Panc1 (cell line): ENCODE measurements around the gene SCAF8. TPM values are rescaled to one million over a fixed set of nuclear protein-coding genes. Genes with fewer than 3 reads are reported as not detected.
A peak's percentile ranks its signal among the peaks of the same experiment; 100 is the strongest.

Experiments used
- ATAC-seq: fragments of 200-7000 bp; cut with Tn5 transposase; 2 replicates; pipeline ENCODE4 v1.9.1; 2020; ENCODE audit warnings: mild to moderate bottlenecking, moderate library complexity
- BruUV-seq: library from RNA; stranded (reverse); fragments of 400-500 nt; replicated peaks from 2 replicates; lab custom pipeline; 2021; lab: Mats Ljungman, UMichigan
- CTCF ChIA-PET: fragments of 300-600 bp; sonication (Branson Sonifier 250); formaldehyde crosslinking; loops from one replicate; lab custom pipeline; 2022; ENCODE audit warnings: antibody characterized with exemption; lab: Charles Lee
- POLR2A ChIA-PET: fragments of 300-600 bp; sonication (Branson Sonifier 250); formaldehyde crosslinking; loops from one replicate; lab custom pipeline; 2022; ENCODE audit warnings: antibody characterized with exemption; lab: Charles Lee
- DNase-seq: peaks from one replicate; pipeline ENCODE4 v3.0.0-alpha.2; 2010; ENCODE audit warnings: low read depth, low spot score
- H3K27ac ChIP-seq: 2 replicates; pipeline ENCODE4 v1.5.1; 2011; ENCODE audit warnings: mild to moderate bottlenecking, low read length, inconsistent platforms
- H3K27me3 ChIP-seq: fragments of 200-500 bp; sonication (Bioruptor generic); 2 replicates; pipeline ENCODE4 v1.6.0; 2014; ENCODE audit warnings: low read length, inconsistent platforms; ENCODE audit not compliant: control insufficient read depth, insufficient read depth
- H3K36me3 ChIP-seq: fragments of 200-500 bp; sonication (Bioruptor generic); 2 replicates; pipeline ENCODE4 v1.5.1; 2014; ENCODE audit warnings: inconsistent platforms, mild to moderate bottlenecking, low read length, moderate library complexity; ENCODE audit not compliant: control insufficient read depth, insufficient read depth
- H3K4me1 ChIP-seq: 2 replicates; pipeline ENCODE4 v1.5.1; 2011; ENCODE audit warnings: inconsistent platforms, mild to moderate bottlenecking, low read length, moderate library complexity; ENCODE audit not compliant: control insufficient read depth, insufficient read depth
- H3K4me3 ChIP-seq, 2 experiments: 2 replicates each; pipeline ENCODE4 v1.5.1; 2011 to 2012; ENCODE audit warnings: low read depth in 2 of 2, low read length in 2 of 2, mild to moderate bottlenecking in 2 of 2, inconsistent platforms in 1 of 2, moderate library complexity in 1 of 2
- H3K9me3 ChIP-seq: fragments of 200-500 bp; sonication (Bioruptor generic); 2 replicates; pipeline ENCODE4 v1.5.1; 2014; ENCODE audit warnings: low read depth, mild to moderate bottlenecking, inconsistent platforms, low read length, moderate library complexity; ENCODE audit not compliant: control insufficient read depth, insufficient read depth
- POLR2AphosphoS5 ChIP-seq: IDR thresholded peaks from 2 replicates; pipeline ENCODE4 v1.6.1; 2012; ENCODE audit warnings: mild to moderate bottlenecking, low read depth, low read length, moderate library complexity
- SIN3A ChIP-seq: IDR thresholded peaks from 2 replicates; pipeline ENCODE4 v1.6.1; 2012; ENCODE audit warnings: low read depth, mild to moderate bottlenecking, low read length, moderate library complexity, borderline replicate concordance; ENCODE audit not compliant: insufficient read depth
- TCF7L2 ChIP-seq: IDR thresholded peaks from 2 replicates; pipeline ENCODE4 v1.6.1; 2011; ENCODE audit warnings: mild to moderate bottlenecking, low read depth, low read length, inconsistent platforms
- in situ Hi-C: cut with HindIII; loops from 2 replicates; pipeline ENCODE4 v1.10.0; 2016; ENCODE audit warnings: low sequenced_read_pairs, low pct_unique_long_range_greater_than_20kb
- intact Hi-C: fragments of 100-400 bp; cut with micrococcal nuclease; formaldehyde crosslinking; loops from one replicate; pipeline ENCODE4 v1.10.0; 2022; ENCODE audit not compliant: unreplicated experiment
- total RNA-seq: library from RNA; stranded (reverse); gene quantifications from one replicate; pipeline ENCODE4 v1.2.1, GENCODE V29; 2021; ENCODE audit not compliant: unreplicated experiment
- TF ChIP-seq, protein P1 (sequence below), 2 experiments: IDR thresholded peaks; 2 replicates each; pipeline ENCODE4 v1.6.1; 2011 to 2012; ENCODE audit warnings: low read depth in 2 of 2, control low read depth in 1 of 2, low read length in 1 of 2, mild to moderate bottlenecking in 1 of 2, moderate library complexity in 1 of 2; ENCODE audit not compliant: insufficient read depth in 1 of 2
- TF ChIP-seq, protein P2 (sequence below): fragments of 450-650 bp; IDR thresholded peaks from 2 replicates; pipeline ENCODE4 v1.5.1; 2017; ENCODE audit warnings: mild to moderate bottlenecking

The SCAF8 gene
- total RNA-seq, 1 experiment from 2014 or later = 38.9 TPM

DNA sequence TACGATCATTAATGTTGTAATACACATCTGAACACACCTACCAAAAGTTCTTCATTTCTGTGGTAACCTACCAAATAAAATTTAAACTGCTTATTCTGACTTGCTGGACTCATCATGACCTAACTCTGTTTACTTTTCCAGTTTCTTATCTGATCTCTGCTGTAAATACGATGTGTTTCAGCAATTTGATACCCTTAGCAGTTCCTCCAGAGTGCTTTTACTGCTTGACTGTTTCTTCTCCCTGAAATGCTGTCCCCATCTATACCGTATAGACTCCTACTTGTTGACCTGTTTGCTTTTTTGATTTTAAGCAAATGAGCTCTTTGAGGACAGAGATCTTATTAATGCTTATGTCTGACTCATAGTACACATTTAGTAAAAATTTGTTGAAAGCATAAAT lies 119.5 kb downstream of the SCAF8 start:
- in situ Hi-C loops = no loop called here
- H3K4me1 ChIP-seq = peaks cover 13% of the 10 kb centered on the region
- no peaks in the 10 kb centered on the region for H3K9me3 ChIP-seq
- intact Hi-C loops = no loop called here
- TF ChIP-seq SIN3A (no peak), POLR2AphosphoS5 (no peak), TCF7L2 (no peak)
- TF ChIP-seq, protein P1, sequence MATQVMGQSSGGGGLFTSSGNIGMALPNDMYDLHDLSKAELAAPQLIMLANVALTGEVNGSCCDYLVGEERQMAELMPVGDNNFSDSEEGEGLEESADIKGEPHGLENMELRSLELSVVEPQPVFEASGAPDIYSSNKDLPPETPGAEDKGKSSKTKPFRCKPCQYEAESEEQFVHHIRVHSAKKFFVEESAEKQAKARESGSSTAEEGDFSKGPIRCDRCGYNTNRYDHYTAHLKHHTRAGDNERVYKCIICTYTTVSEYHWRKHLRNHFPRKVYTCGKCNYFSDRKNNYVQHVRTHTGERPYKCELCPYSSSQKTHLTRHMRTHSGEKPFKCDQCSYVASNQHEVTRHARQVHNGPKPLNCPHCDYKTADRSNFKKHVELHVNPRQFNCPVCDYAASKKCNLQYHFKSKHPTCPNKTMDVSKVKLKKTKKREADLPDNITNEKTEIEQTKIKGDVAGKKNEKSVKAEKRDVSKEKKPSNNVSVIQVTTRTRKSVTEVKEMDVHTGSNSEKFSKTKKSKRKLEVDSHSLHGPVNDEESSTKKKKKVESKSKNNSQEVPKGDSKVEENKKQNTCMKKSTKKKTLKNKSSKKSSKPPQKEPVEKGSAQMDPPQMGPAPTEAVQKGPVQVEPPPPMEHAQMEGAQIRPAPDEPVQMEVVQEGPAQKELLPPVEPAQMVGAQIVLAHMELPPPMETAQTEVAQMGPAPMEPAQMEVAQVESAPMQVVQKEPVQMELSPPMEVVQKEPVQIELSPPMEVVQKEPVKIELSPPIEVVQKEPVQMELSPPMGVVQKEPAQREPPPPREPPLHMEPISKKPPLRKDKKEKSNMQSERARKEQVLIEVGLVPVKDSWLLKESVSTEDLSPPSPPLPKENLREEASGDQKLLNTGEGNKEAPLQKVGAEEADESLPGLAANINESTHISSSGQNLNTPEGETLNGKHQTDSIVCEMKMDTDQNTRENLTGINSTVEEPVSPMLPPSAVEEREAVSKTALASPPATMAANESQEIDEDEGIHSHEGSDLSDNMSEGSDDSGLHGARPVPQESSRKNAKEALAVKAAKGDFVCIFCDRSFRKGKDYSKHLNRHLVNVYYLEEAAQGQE (IDR thresholded peaks at IDR 0.05; ENCODE audit: insufficient read depth in 1 of 2, low read depth in 2 of 2, low read length in 1 of 2) = no peak
- TF ChIP-seq, protein P2, sequence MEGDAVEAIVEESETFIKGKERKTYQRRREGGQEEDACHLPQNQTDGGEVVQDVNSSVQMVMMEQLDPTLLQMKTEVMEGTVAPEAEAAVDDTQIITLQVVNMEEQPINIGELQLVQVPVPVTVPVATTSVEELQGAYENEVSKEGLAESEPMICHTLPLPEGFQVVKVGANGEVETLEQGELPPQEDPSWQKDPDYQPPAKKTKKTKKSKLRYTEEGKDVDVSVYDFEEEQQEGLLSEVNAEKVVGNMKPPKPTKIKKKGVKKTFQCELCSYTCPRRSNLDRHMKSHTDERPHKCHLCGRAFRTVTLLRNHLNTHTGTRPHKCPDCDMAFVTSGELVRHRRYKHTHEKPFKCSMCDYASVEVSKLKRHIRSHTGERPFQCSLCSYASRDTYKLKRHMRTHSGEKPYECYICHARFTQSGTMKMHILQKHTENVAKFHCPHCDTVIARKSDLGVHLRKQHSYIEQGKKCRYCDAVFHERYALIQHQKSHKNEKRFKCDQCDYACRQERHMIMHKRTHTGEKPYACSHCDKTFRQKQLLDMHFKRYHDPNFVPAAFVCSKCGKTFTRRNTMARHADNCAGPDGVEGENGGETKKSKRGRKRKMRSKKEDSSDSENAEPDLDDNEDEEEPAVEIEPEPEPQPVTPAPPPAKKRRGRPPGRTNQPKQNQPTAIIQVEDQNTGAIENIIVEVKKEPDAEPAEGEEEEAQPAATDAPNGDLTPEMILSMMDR = no peak
- H3K4me3 ChIP-seq = no peak overlapping the region
- no peak overlapping the region for H3K27ac ChIP-seq
- CTCF ChIA-PET = interaction anchor here (0.6 to 1.0 kb wide), 2 partner anchors 16 to 433 kb away, joined by 3 read pairs; no protein-coding TSS in a partner anchor
- POLR2A ChIA-PET = no interaction called here
- DNase-seq (no peak), ATAC-seq (peak; percentile 66; the same call in 1 of the 2 replicates)
- no peaks in the 10 kb centered on the region for H3K27me3 ChIP-seq
- no TSS peak for BruUV-seq
- H3K36me3 ChIP-seq = no peaks in the 10 kb centered on the region

DNA sequence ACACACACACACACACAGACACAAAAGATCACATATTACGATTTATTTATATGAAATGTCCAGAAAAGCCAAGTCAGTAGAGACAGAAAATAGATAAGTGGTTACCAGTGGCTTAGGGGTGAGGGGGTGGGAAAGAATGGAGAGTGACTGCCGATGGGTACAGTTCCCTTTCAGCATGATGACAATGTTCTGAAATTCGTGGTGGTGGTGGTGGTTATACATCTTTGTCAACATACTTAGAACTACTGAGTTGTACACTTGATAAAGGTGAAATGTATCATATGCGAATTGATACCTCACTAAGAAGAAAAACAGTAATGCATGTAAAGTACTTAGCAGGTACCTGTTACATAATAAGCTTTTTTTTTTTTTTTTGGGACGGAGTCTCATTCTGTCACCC lies 124.3 kb downstream of the SCAF8 start:
- no peak for ATAC-seq
- Histone ChIP-seq H3K27ac (no peak overlapping the region), H3K4me1 (peaks cover 6% of the 10 kb centered on the region), H3K9me3 (no peaks in the 10 kb centered on the region), H3K4me3 (no peak overlapping the region), H3K36me3 (no peaks in the 10 kb centered on the region), H3K27me3 (no peaks in the 10 kb centered on the region)
- in situ Hi-C loops (no loop called here), intact Hi-C loops (no loop called here)
- no peak for DNase-seq
- CTCF ChIA-PET = no interaction called here
- POLR2A ChIA-PET = no interaction called here
- no TSS peak for BruUV-seq
- no peak for TF ChIP-seq POLR2AphosphoS5
- TF ChIP-seq, protein P2 = no peak
- TF ChIP-seq SIN3A = no peak
- no peak for TF ChIP-seq TCF7L2
- TF ChIP-seq, protein P1 (IDR thresholded peaks at IDR 0.05; ENCODE audit: insufficient read depth in 1 of 2, low read depth in 2 of 2, low read length in 1 of 2) = no peak
